ENCODE measurements around the gene CCN5.
"Not testable (repeated sequence)": the region's sequence is repeated elsewhere in the genome, so short reads cannot be mapped to it uniquely, and the experiment has no call there.

The CCN5 gene

GRCh38 chr20:44714701-44715498 lies at the start of gene CCN5:
Gene CCN5 (plus strand): TSS chr20:44715369. CDS start chr20:44715391, 22 bp downstream.
- FAIRE-seq (no peak), DNase-seq (ENCODE audit: extremely low spot score, insufficient read length, low read depth) (no peak)

GRCh38 chr20:44666066-44666465 lies 49.1 kb upstream of the CCN5 start:
- no peak for FAIRE-seq
- DNase-seq (ENCODE audit: extremely low spot score, insufficient read length, low read depth) = no peak

DNA sequence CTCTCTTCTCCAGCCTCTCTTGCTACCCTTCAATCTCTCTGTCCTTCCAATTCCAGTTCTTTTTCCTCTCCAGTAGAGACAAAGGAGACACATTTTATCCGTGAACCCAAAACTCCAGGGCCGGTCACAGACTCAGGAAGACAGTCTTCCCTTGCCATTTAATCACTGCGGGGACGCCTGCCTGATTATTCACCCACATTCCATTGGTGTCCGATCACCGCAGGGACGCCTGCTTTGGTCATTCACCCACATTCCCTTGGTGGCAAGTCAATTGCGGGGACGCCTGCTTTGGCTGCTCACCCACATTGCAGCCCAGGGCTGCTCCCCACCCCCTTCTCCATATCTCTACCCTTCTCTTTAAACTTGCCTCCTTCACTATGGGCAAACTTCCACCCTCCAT lies 44.3 kb upstream of the CCN5 start:
- not testable (repeated sequence) for DNase-seq (ENCODE audit: extremely low spot score, insufficient read length, low read depth); FAIRE-seq

GRCh38 chr20:44671541-44671940 lies 43.6 kb upstream of the CCN5 start:
- DNase-seq (ENCODE audit: extremely low spot score, insufficient read length, low read depth) = not testable (repeated sequence)
- FAIRE-seq = peak; percentile 60

GRCh38 chr20:44672318-44672902 lies 42.8 kb upstream of the CCN5 start:
- not testable (repeated sequence) for FAIRE-seq; DNase-seq (ENCODE audit: extremely low spot score, insufficient read length, low read depth)

DNA sequence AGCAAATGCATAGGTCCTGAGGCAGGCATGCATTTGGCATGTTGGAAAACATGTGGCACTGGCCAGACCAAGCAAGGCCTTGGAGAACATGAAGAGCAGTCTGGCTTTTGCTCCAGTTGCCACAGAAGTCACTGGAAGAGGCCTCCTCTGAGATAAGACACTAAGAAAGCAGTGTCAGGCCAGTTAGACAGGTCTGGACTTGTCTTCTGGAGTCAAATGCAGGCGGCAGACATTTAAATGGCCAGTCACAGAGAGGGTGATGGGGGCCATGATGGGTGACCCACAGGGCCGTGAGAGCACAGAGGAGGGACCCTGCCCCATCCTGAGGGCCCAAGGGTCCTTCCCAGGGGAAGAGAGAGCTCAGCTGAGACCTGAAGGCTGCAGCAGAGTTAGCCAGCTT lies 36.9 kb upstream of the CCN5 start:
- FAIRE-seq = no peak
- DNase-seq (ENCODE audit: extremely low spot score, insufficient read length, low read depth) = no peak

- FAIRE-seq = no peak
- DNase-seq (ENCODE audit: extremely low spot score, insufficient read length, low read depth) = no peak
These were observed 36.1 kb upstream of the CCN5 start for GRCh38 chr20:44678990-44679611.

- no peak for DNase-seq (ENCODE audit: extremely low spot score, insufficient read length, low read depth)
- no peak for FAIRE-seq
These were observed 33.2 kb upstream of the CCN5 start for GRCh38 chr20:44681796-44682566.

DNA sequence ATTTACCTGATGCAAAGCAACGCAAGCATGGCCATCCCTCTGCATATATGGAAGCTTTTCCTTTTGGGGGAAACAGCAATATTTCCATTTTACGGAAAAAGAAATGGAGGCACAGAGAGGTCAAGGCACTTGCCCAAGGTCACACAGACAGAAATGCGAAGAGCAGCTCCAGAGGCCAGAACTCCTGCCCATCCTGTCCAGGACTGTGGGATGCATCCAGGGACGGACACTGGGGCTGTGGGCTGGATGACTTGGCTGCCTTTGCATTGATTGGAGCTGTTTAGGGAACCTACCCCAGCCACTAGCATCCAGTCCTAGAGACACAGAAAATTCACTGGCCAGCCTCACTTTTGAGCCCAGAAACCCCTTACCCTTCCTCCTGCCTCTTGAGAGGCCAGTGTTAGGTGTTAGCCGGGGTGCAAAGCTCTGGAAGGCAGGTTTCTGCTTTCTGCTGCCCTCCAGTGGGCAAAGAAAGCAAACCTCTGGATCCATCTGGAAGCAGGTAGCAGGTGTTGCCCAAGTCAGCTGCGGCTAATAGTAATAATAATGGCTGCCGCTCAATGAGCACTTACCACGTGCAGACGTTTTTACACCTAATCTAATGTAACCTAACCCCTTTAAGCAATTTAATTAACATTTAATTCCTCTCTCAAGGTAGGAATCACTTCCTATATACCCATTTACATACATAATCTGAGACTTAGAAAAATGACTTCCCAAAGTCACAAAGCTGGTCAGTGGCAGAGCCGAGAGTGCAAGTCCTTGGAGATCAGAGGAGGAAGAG lies 31.7 kb upstream of the CCN5 start:
- peak; percentile 77 for FAIRE-seq
- DNase-seq (ENCODE audit: extremely low spot score, insufficient read length, low read depth) = peak; percentile 72

DNA sequence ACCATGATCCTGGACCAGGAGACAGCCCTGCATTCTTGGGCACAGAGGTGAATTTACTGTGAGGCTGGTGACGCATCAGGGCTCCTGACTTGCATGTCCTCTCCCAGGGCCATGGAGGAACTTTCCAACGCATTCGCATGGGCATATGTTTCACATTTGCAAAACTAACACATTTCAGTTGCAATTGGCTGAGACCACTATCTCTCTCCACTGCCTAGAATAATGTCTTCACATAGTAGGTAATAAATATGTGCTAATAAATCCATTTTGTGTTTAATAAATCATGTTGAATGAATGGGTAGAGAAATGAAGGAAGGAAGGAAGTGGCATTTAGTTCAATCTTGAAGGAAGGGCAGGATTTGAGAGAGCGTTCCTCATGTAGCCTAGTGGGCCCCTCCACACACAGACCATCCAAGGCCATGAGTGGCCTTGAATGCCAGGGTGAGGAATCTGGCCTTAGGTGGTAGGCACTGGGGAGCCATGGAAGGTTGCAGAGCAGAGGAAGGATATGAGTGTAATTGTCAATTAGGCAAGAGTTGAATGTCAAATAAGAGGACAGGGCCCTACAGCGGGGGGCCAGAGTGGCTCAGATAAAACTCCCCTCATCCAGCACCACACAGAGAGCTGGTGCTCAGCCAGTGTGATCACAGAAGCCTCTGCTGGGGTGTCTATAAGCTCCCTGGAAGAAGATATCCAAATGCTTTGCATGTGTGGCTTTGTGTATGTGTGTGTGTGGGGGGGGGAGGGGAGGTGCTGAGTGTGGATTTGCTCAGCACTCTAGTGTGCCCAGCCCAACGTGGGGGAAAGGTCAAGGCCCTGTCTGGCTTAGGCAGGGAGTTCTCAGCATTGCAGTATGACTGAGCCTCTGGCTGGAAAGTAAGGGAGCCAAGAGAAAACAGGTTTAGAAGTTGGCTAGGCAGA lies 30.9 kb upstream of the CCN5 start:
- no peak for FAIRE-seq
- no peak for DNase-seq (ENCODE audit: extremely low spot score, insufficient read length, low read depth)

DNA sequence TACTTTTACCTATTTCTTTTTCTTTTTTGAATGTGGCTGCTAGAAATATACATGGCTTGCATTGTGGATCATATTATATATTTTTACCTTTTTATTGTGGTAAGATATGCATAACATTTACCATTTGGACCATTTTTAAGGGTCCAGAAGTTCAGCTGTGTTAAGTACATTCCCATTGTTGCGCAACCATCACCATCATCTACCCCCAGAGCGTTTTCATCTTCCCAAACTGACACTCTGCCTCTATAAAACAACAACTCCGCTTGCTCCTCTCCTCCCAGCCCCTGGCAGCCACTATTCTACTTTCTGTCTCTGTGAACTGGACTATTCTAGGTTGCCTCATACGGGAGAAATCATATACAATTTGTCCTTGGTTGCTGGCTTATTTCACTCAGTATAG lies 28.2 kb upstream of the CCN5 start:
- FAIRE-seq (no peak), DNase-seq (ENCODE audit: extremely low spot score, insufficient read length, low read depth) (no peak)

- no peak for FAIRE-seq
- no peak for DNase-seq (ENCODE audit: extremely low spot score, insufficient read length, low read depth)
These were observed 27.0 kb upstream of the CCN5 start for GRCh38 chr20:44688053-44688625.

- FAIRE-seq (no peak), DNase-seq (ENCODE audit: extremely low spot score, insufficient read length, low read depth) (no peak)
These were observed 25.4 kb upstream of the CCN5 start for GRCh38 chr20:44689809-44690208.

DNA sequence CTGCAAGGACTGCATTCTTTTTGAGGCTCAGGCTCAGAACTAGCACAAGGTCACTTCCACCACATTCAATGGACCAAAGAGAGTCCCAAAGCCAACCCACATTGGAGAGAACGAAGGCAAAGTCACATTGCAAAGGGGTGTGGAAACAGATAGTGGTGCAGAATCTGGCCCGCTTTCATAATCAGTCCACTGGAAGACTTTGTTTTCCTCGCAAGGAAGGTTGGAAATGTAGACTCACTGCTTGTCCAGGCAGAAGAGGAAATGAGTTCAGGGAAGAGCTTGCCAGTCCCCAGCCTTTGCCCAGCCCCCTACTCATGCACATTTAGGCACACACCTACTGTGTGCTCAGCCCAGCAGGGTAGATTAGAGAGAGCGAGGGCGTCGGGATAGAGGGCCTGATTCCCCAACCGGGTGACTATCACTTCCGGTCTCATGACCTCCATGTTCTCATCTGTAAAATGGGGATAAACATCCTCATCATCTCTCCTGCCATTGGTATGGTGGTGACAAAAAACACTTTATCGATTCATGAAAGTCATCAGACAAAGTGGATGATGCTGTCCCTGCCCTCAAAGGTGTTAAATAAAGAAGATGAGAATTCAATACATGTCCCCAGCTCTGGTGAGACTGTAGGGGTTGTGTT lies 24.3 kb upstream of the CCN5 start:
- FAIRE-seq (no peak), DNase-seq (ENCODE audit: extremely low spot score, insufficient read length, low read depth) (no peak)

- no peak for FAIRE-seq
- no peak for DNase-seq (ENCODE audit: extremely low spot score, insufficient read length, low read depth)
These were observed 23.4 kb upstream of the CCN5 start for GRCh38 chr20:44691424-44692423.

GRCh38 chr20:44692932-44693480 lies 22.2 kb upstream of the CCN5 start:
- FAIRE-seq (no peak), DNase-seq (ENCODE audit: extremely low spot score, insufficient read length, low read depth) (no peak)
